K562 treated with DMSO at 1 percent for 12 hours (cell line): ENCODE results near the gene MRPL49. TPM values are rescaled to one million over a fixed set of nuclear protein-coding genes. Genes with fewer than 3 reads are reported as not detected.

Experiments used
- total RNA-seq: library from RNA; unstranded; fragments of 300-600 nt; gene quantifications from 2 replicates; pipeline ENCODE4 v1.2.3, GENCODE V29; 2022; ENCODE audit not compliant: insufficient read depth

MRPL49 gene
- 68.8 and 87.9 TPM in 2 replicates for total RNA-seq

DNA sequence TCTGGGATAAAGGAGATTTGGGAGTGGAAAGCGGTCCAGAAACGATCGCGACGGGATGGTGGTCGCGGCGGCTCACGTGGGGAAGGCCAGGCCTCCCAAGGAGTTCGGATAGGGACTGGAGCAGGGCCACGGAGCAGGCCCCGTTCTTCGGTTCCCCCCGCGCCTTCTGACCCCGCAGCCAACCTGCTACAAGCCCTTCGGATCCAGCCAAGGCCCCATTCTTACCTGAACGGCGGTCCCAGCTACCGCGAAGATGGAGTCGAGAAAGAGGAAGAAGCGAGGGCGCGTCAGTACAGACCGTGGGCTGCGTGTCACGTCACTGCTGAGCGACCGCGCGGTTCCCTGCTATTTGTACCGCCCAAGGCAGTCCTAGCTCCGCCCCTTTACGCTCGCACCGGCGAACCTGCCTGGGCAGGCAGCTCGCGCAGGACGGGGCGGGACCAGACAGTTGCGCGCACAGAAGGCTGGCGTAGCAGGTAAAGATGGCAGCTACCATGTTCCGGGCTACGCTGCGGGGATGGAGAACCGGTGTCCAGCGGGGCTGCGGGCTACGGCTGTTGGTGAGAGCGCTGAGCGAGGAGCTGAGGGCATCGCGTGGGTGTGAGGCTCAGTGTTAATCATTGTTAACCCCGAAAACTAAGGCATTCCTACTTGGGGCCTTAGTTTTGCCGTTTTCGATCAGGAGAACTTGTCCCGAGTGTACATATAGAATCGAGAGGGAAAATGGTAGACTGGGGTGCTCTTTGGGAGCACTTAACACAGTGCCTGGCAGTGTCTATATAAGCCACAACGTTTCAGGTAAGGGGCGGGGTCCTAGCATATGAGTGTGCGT, at the start of gene MRPL49, which contains the start of gene FAU:
Gene MRPL49 (plus strand): TSS at position 457 of the 832 bp plus-strand sequence. CDS start 26 bp downstream, at position 483.
Gene FAU (minus strand): TSS at position 270 of the 832 bp plus-strand sequence. CDS start 321 bp downstream, outside the sequence.

DNA sequence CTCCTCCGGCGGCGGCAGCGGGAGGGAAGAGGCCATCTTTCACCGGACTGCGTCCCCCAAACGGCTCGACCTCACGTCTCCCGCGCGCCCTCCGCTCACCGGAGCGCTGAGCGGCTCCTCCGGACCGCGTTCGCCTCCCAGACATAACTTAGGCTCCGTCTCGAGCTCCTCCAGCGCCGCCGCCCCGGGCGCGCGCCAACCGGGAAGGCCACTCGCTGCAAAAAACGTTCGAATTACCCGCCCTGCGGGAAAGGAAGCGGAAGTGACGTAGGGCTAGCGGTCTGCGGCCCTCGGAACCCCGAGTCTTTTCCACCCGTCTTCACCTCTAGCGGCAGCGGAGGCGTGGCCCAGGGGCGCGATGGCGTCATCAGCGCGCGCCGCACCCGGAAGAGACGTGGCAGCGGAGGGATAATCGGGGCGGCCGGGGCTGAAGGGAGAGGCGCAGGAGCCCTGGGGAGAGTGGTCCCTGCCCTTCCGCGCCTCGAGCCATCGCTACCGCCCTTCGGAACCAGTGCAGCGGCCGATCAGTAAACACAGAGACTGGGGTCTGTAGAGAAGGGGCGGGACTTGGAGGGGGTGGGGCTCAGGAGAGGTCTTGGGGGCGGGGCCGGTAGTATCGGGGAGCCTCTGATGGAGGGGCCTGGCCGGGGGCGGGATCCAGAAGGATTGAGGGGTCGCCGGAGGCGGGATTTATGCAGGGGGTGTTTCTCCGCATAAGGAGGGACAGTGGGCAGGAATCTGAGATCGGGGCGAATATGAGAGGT, 38.1 kb upstream of the MRPL49 start, which contains the start of the genes CDCA5 and ZFPL1:
Gene CDCA5 (minus strand): TSS at position 207 of the 764 bp plus-strand sequence. CDS start 62 bp downstream, at position 145.
Gene ZFPL1 (plus strand): TSS at position 389 of the 764 bp plus-strand sequence. CDS start 477 bp downstream, outside the sequence.

DNA sequence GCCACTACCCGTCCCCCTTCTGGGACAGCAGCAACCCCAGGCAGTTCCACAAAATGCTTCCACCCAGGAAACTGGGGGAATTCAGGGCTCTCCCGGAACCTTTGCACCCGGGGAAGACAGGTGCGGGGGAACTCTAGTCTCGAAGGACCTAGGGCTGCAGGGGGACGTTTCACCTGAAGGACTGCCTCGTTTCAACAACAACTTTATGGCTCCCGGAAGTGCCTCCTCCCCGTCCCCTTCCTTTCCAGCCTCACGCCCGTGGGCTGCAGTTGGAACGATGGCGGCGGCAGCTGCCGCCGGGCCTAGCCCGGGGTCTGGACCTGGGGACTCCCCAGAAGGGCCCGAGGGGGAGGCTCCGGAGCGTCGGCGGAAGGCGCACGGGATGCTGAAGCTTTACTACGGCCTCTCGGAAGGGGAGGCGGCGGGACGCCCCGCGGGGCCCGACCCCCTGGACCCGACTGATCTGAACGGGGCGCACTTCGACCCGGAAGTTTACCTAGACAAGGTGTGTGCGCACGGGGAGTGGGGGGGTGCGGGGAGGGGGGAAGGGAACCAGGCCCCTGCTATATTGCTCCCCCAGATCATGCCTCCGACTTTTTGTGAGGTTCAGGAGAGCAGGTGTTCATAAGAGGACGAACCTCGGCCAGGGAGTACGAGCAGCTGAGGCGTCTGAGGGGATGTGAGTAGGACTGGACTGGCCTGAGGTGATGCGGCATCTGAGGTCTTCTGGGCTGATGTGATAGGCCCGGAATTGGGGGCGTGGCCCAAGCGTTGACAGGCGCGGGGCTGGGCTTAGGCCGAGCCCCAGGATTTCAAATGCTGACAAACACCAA, 25.9 kb upstream of the MRPL49 start, which contains the start of gene VPS51:
Gene VPS51 (plus strand): TSS at position 241 of the 833 bp plus-strand sequence. CDS start 37 bp downstream, at position 278.

DNA sequence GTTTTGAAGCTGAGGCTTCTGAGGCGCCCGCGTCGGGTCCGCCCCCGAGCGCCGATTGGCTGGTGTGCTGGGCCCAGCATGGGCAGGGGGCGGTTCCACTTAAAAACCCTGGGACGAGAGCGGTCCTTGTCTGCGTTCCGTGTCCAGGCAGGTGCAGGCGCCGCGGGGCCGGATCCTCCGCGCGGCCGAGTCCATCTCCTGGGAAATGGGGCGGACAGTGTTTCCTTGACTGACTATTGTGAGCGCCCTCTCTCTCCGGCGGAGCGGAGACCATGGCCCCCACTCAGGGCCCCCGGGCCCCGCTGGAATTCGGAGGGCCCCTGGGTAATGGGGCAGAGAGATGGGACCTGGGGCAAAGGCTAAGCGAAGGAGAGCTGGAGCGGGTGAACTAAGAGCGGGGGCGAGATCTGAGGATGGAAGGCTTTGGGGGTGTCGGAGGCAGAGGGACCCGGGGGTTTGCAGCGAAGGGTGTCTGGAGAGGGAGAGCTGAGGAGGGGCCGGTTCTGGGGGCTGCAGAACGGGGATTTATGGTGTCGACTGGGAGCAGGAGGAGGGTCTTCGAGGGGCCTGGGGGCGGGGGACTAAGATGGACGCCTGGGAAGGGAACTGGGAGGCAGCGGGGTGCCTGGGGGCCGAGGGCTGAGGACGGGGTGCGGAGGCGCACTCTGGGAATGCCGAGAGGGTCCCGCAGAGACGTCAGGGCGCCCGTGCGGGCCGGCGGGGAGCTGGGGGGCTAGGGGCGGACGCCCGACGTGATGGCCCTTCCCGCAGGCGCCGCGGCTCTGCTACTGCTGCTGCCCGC, 10.2 kb upstream of the MRPL49 start, which contains the start of gene TM7SF2:
Gene TM7SF2 (plus strand): TSS at position 129 of the 802 bp plus-strand sequence. CDS start 144 bp downstream, at position 273.

DNA sequence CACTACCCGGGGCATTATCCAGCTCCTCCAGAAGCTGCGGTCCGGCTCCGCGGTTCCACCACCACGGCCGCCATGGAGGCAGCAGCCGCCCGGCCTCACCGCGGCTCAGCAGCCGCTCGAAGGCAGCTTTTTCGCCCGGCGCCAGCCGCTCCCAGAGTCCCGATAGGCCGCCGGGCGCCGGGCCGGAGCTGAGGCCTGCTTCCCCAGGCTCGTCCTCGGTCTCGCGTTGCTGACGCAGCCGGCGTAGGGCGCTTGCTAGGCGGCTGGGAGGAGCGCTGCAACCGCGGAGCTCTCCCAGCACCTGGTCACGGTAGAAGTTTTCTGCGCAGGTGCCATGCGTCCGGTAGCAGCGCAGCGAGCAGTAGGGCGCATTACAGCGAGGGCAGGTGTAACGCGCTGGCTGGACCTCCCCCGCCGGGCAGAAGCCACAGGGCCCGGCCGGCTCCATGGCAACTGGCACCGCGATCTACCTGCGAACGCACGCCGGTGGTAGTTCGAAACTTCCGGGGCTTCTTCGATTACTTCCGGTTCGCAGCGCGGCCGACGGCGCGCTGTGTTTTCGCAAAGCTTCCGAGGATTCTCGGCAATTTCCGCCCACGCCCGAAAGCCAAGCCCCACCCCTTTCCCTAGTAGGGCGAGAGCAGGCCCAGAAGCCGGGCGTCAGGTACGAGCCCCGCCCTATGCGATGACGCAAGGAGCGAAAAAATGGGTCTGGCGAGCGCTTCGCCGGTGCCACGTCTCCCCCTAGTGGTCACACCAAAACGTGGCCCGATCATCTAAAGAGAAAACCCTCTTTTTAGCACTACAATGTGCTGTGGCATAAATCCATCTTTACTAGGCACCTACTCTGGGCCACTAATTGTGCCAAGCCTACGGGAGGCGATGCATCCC, 4.7 kb upstream of the MRPL49 start, which contains the start of gene ZNHIT2:
Gene ZNHIT2 (minus strand): TSS at position 496 of the 891 bp plus-strand sequence. CDS start 48 bp downstream, at position 448.

DNA sequence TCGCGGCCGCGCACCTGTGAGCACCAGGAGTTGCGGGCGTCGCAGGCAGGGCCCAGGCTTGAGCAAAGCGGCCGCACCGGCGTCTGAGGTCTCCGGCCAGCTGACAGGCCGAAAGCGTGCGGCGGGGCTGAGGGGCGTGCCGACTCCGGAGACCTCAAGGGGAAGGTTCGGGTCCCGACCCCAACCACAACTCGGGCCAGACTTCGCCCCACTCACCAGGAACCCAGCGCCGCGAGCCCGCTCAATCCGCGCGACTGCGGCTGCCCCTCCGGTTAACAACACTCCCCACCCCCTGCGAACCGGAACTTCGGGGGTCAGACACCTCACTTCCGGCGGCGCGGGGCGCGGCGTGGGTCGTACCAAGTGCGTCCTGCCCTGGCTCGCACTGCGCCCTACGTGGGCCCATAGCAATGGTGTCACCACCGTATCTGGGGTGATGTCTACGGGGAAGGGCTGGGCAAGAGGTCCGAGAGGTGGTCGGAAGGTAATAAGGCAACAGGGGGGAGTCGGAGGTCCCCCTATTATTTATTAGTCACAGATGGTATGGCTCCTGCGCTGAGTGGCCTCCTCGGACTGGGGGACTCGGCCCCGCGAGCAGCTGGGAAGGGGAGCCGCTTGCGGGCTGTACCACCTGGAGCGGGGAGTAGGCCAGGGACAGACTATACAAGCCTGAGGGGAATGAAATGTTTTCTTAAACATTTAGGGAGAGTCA, 12.3 kb downstream of the MRPL49 start, which contains the start of gene SYVN1:
Gene SYVN1 (minus strand): TSS at position 280 of the 712 bp plus-strand sequence. CDS start 918 bp downstream, outside the sequence.

DNA sequence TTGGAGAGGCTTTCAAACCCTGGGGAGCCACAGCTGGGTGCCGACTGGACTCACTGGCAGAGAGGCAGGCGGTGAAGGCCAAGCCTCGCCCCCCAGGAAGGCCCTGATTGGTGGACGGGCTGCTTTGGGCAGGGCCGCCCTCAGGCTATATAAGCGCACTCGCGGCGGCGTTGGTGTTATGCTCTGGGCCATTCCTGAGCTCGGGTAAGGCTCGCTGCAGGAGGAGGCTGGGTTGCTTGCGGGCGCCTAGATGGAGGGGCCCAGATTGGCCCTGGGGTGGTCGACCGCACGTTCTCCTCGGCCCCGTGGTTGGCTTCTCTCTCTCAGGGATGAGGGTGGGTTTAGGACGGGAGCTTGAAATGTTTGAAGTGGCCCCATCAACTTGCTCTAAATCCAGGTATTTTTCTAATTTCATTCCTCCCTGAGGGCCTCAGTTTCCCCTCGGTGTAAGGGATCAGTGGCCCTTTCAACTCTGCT, 48.0 kb downstream of the MRPL49 start, which contains the start of gene SPDYC:
Gene SPDYC (plus strand): TSS at position 176 of the 477 bp plus-strand sequence. CDS start 1,125 bp downstream, outside the sequence.

Other genes with a start within 250 kb of the MRPL49 start
- 40.6 and 54.9 TPM in 2 replicates for gene EHD1, start 243.7 kb upstream of the MRPL49 start, total RNA-seq
- 39.0 and 52.7 TPM in 2 replicates for gene ATG2A, start 205.1 kb upstream of the MRPL49 start, total RNA-seq
- 8.6 and 17.6 TPM in 2 replicates for gene PPP2R5B, start 197.6 kb upstream of the MRPL49 start, total RNA-seq
- not detected in 2 replicates for gene GPHA2, start 186.4 kb upstream of the MRPL49 start, total RNA-seq
- gene MAJIN, start 150.2 kb upstream of the MRPL49 start, total RNA-seq, result not detected in 2 replicates
- 5.1 and 7.1 TPM in 2 replicates for gene BATF2, start 125.3 kb upstream of the MRPL49 start, total RNA-seq
- gene ARL2, start 108.2 kb upstream of the MRPL49 start, total RNA-seq, result 96.4 and 125 TPM in 2 replicates
- 35.5 and 47.3 TPM in 2 replicates for gene SNX15, start 94.9 kb upstream of the MRPL49 start, total RNA-seq
- gene SAC3D1, start 81.1 kb upstream of the MRPL49 start, total RNA-seq, result 47.0 and 58.8 TPM in 2 replicates
- 0.42 and 0.60 TPM in 2 replicates for gene NAALADL1, start 63.8 kb upstream of the MRPL49 start, total RNA-seq
- gene CDCA5, start 38.3 kb upstream of the MRPL49 start, total RNA-seq, result 75.1 and 95.6 TPM in 2 replicates
- gene ZFPL1, start 38.1 kb upstream of the MRPL49 start, total RNA-seq, result 71.0 and 72.9 TPM in 2 replicates
- gene VPS51, start 26.1 kb upstream of the MRPL49 start, total RNA-seq, result 109 and 208 TPM in 2 replicates
- gene TM7SF2, start 10.4 kb upstream of the MRPL49 start, total RNA-seq, result 21.6 and 28.9 TPM in 2 replicates
- 23.0 and 39.0 TPM in 2 replicates for gene ZNHIT2, start 4.6 kb upstream of the MRPL49 start, total RNA-seq
- gene FAU, start 187 bp upstream of the MRPL49 start, total RNA-seq, result 1,026 and 1,686 TPM in 2 replicates
- 30.5 and 61.8 TPM in 2 replicates for gene SYVN1, start 12.2 kb downstream of the MRPL49 start, total RNA-seq
- gene SPDYC, start 47.9 kb downstream of the MRPL49 start, total RNA-seq, result 15.3 and 19.5 TPM in 2 replicates
- 157 and 166 TPM in 2 replicates for gene CAPN1, start 59.6 kb downstream of the MRPL49 start, total RNA-seq
- 24.4 and 36.9 TPM in 2 replicates for gene POLA2, start 139.6 kb downstream of the MRPL49 start, total RNA-seq
- gene CDC42EP2, start 192.5 kb downstream of the MRPL49 start, total RNA-seq, result 1.0 and 6.6 TPM in 2 replicates
- gene DPF2, start 211.5 kb downstream of the MRPL49 start, total RNA-seq, result 41.9 and 70.0 TPM in 2 replicates
- 6.5 and 7.1 TPM in 2 replicates for gene TIGD3, start 232.4 kb downstream of the MRPL49 start, total RNA-seq